SK-N-SH treated with all-trans-retinoic acid at 6 μM for 48 hours (cell line): ENCODE measurements around the gene DR1.

Experiments
- BACH2 ChIP-seq: fragments of 250-450 bp; sonication (Bioruptor Pico); IDR thresholded peaks from 2 replicates; pipeline ENCODE4 v1.9.0; 2021; ENCODE audit warnings: mild to moderate bottlenecking, borderline replicate concordance
- ESRRG ChIP-seq: fragments of 250-450 bp; sonication (Bioruptor Pico); IDR thresholded peaks from 2 replicates; pipeline ENCODE4 v1.6.1; 2021; ENCODE audit warnings: mild to moderate bottlenecking
- OSR1 ChIP-seq: fragments of 250-450 bp; sonication (Bioruptor Pico); IDR thresholded peaks from 2 replicates; pipeline ENCODE4 v1.8.0; 2022; ENCODE audit warnings: moderate library complexity, mild to moderate bottlenecking, inconsistent platforms
- PPARA ChIP-seq: fragments of 250-450 bp; sonication (Bioruptor Pico); IDR thresholded peaks from 2 replicates; pipeline ENCODE4 v1.5.0; 2020; ENCODE audit warnings: mild to moderate bottlenecking, borderline replicate concordance
- RARB ChIP-seq: fragments of 250-450 bp; sonication (Bioruptor Pico); IDR thresholded peaks from 2 replicates; pipeline ENCODE4 v1.8.0; 2021; ENCODE audit warnings: mild to moderate bottlenecking, moderate library complexity
- TCF4 ChIP-seq: fragments of 250-450 bp; sonication (Bioruptor Pico); IDR thresholded peaks from 2 replicates; pipeline ENCODE4 v1.8.0; 2021; ENCODE audit warnings: mild to moderate bottlenecking, moderate library complexity, borderline replicate concordance
- TOX ChIP-seq: fragments of 250-450 bp; sonication (Bioruptor Pico); IDR thresholded peaks from 2 replicates; pipeline ENCODE4 v1.8.0; 2021; ENCODE audit warnings: mild to moderate bottlenecking, moderate library complexity, borderline replicate concordance
- ZFP3 ChIP-seq: fragments of 250-450 bp; sonication (Bioruptor Pico); IDR thresholded peaks from 2 replicates; pipeline ENCODE4 v1.5.0; 2020; ENCODE audit warnings: mild to moderate bottlenecking, moderate library complexity
- ZFP30 ChIP-seq: fragments of 450-650 bp; formaldehyde crosslinking; IDR thresholded peaks from 2 replicates; pipeline ENCODE4 v1.5.0; 2022; ENCODE audit warnings: mild to moderate bottlenecking, moderate library complexity
- TF ChIP-seq, protein P1 (sequence below): fragments of 250-450 bp; sonication (Bioruptor Pico); IDR thresholded peaks from 2 replicates; pipeline ENCODE4 v1.5.1; 2021; ENCODE audit warnings: mild to moderate bottlenecking, moderate library complexity
- TF ChIP-seq, protein P2 (sequence below): fragments of 250-450 bp; sonication (Bioruptor Pico); IDR thresholded peaks from 2 replicates; pipeline ENCODE4 v1.8.0; 2020; ENCODE audit warnings: mild to moderate bottlenecking, moderate library complexity, borderline replicate concordance
- TF ChIP-seq, protein P3 (sequence below): fragments of 250-450 bp; sonication (Bioruptor Pico); IDR thresholded peaks from 2 replicates; pipeline ENCODE4 v1.8.0; 2021; ENCODE audit warnings: low read depth, mild to moderate bottlenecking, moderate library complexity, borderline replicate concordance

DNA sequence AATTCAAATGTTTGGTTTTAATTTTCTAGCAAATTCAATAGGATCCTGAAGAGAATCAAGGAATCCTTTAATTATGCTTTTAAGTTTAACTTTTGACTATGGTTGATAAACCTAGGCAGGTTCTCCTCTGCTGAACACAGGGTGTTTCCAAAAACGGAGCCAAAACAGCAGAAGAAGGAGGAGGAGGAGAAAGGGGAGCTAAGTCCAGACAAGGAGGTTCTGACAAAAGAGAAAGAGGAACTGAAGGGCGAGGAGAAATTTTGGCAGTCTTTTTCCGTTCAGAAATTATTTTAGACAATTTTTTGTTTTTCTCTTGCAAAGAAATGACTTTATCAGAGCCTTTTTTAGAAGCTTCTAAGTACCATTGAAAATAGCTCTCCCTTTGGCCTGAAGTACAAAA is 69.0 kb downstream of the DR1 start:
- no peak for TF ChIP-seq ESRRG
- no peak for TF ChIP-seq OSR1
- TF ChIP-seq, protein P1, sequence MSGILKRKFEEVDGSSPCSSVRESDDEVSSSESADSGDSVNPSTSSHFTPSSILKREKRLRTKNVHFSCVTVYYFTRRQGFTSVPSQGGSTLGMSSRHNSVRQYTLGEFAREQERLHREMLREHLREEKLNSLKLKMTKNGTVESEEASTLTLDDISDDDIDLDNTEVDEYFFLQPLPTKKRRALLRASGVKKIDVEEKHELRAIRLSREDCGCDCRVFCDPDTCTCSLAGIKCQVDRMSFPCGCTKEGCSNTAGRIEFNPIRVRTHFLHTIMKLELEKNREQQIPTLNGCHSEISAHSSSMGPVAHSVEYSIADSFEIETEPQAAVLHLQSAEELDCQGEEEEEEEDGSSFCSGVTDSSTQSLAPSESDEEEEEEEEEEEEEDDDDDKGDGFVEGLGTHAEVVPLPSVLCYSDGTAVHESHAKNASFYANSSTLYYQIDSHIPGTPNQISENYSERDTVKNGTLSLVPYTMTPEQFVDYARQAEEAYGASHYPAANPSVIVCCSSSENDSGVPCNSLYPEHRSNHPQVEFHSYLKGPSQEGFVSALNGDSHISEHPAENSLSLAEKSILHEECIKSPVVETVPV (CRISPR knock-in tag) = no peak
- no peak for TF ChIP-seq BACH2
- TF ChIP-seq PPARA (CRISPR knock-in tag) = no peak
- no peak for TF ChIP-seq ZFP3 (CRISPR knock-in tag)
- TF ChIP-seq, protein P2, sequence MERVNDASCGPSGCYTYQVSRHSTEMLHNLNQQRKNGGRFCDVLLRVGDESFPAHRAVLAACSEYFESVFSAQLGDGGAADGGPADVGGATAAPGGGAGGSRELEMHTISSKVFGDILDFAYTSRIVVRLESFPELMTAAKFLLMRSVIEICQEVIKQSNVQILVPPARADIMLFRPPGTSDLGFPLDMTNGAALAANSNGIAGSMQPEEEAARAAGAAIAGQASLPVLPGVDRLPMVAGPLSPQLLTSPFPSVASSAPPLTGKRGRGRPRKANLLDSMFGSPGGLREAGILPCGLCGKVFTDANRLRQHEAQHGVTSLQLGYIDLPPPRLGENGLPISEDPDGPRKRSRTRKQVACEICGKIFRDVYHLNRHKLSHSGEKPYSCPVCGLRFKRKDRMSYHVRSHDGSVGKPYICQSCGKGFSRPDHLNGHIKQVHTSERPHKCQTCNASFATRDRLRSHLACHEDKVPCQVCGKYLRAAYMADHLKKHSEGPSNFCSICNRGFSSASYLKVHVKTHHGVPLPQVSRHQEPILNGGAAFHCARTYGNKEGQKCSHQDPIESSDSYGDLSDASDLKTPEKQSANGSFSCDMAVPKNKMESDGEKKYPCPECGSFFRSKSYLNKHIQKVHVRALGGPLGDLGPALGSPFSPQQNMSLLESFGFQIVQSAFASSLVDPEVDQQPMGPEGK = no peak
- no peak for TF ChIP-seq ZFP30
- TF ChIP-seq, protein P3, sequence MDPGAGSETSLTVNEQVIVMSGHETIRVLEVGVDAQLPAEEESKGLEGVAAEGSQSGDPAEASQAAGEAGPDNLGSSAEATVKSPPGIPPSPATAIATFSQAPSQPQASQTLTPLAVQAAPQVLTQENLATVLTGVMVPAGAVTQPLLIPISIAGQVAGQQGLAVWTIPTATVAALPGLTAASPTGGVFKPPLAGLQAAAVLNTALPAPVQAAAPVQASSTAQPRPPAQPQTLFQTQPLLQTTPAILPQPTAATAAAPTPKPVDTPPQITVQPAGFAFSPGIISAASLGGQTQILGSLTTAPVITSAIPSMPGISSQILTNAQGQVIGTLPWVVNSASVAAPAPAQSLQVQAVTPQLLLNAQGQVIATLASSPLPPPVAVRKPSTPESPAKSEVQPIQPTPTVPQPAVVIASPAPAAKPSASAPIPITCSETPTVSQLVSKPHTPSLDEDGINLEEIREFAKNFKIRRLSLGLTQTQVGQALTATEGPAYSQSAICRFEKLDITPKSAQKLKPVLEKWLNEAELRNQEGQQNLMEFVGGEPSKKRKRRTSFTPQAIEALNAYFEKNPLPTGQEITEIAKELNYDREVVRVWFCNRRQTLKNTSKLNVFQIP (CRISPR knock-in tag) = no peak
- no peak for TF ChIP-seq TOX (CRISPR knock-in tag)
- no peak for TF ChIP-seq TCF4 (CRISPR knock-in tag)
- TF ChIP-seq RARB (CRISPR knock-in tag) = no peak
